ENCODE measurements around the gene MSANTD1.

The MSANTD1 gene

GRCh38 chr4:3304831-3305609, 56.1 kb downstream of the MSANTD1 start:
- no peak for DNase-seq

GRCh38 chr4:3305610-3306371, 56.8 kb downstream of the MSANTD1 start:
- no peak for DNase-seq

All from NCI-H1105 (cell line).